DOHH2 (cell line): ENCODE data around the gene NFIA.

Experiments used
- EZH2phosphoT487 ChIP-seq: fragments of 200-600 bp; sonication (generic); IDR thresholded peaks from 2 replicates; pipeline ENCODE4 v1.6.1; 2017; ENCODE audit warnings: borderline replicate concordance, mild to moderate bottlenecking, antibody characterized with exemption, low read length, moderate library complexity, mixed read lengths
- TF ChIP-seq, protein P1 (sequence below): fragments of 200-600 bp; sonication (generic); IDR thresholded peaks from one replicate; pipeline ENCODE4 v1.5.1; 2014; ENCODE audit warnings: antibody characterized with exemption, mild to moderate bottlenecking, low read depth, low read length; ENCODE audit not compliant: poor library complexity, severe bottlenecking

- TF ChIP-seq, protein P1, sequence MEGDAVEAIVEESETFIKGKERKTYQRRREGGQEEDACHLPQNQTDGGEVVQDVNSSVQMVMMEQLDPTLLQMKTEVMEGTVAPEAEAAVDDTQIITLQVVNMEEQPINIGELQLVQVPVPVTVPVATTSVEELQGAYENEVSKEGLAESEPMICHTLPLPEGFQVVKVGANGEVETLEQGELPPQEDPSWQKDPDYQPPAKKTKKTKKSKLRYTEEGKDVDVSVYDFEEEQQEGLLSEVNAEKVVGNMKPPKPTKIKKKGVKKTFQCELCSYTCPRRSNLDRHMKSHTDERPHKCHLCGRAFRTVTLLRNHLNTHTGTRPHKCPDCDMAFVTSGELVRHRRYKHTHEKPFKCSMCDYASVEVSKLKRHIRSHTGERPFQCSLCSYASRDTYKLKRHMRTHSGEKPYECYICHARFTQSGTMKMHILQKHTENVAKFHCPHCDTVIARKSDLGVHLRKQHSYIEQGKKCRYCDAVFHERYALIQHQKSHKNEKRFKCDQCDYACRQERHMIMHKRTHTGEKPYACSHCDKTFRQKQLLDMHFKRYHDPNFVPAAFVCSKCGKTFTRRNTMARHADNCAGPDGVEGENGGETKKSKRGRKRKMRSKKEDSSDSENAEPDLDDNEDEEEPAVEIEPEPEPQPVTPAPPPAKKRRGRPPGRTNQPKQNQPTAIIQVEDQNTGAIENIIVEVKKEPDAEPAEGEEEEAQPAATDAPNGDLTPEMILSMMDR = no peak
- TF ChIP-seq EZH2phosphoT487 = no peak
These were observed 38.6 kb downstream of the NFIA start for GRCh38 chr1:61120998-61121397.
